ENCODE measurements around the gene TSFM.

GRCh38 chr12:57822392-57823130 lies 40.0 kb downstream of the TSFM start:
- TF ChIP-seq CTCF (IDR thresholded peaks at IDR 0.05; ENCODE audit: low read length), result no peak
- no peak for TF ChIP-seq EZH2 (IDR thresholded peaks at IDR 0.05; ENCODE audit: borderline replicate concordance, low read length)

Data from OCI-LY1 (cell line).